ENCODE measurements around the gene IFT172. TPM values are rescaled to one million over a fixed set of nuclear protein-coding genes. Genes with fewer than 3 reads are reported as not detected.

IFT172 gene
- total RNA-seq, 2 donors from 2014 or later = 34.7 to 52.6 TPM

- Histone ChIP-seq H3K4me3 (peak within 1 kb of the TSS; percentile 100), H3K36me3 (no peaks in the 10 kb centered on the region), H3K4me1 (peaks cover 3% of the 10 kb centered on the region), H3K27ac (peak within 1 kb of the TSS; percentile 83), H3K9ac (ENCODE audit: low read depth in 2 of 2, low read length in 2 of 2) (peak within 1 kb of the TSS; percentile 87 to 88), H3K27me3 (no peaks in the 10 kb centered on the region), H3K9me3 (no peaks in the 10 kb centered on the region)
- intact Hi-C loops (cut with DNase I) = no loop called here
- TF ChIP-seq CTCF (IDR thresholded peaks at IDR 0.05) = no peak
- DNase-seq = peak; percentile 97
Observed at GRCh38 chr2:27409321-27410073, 80.0 kb downstream of the IFT172 start, which contains the start of gene PPM1G. PPM1G (minus strand) TSS chr2:27409591; CDS start chr2:27409422, 169 bp downstream.

- H3K27ac ChIP-seq = peak overlapping the region; percentile 83
- TF ChIP-seq CTCF (IDR thresholded peaks at IDR 0.05) = no peak
- intact Hi-C loops (cut with DNase I) = no loop called here
- peak; percentile 36 for DNase-seq
- H3K36me3 ChIP-seq = no peaks in the 10 kb centered on the region
- no peaks in the 10 kb centered on the region for H3K27me3 ChIP-seq
- peaks cover 3% of the 10 kb centered on the region for H3K4me1 ChIP-seq
- H3K9me3 ChIP-seq = no peaks in the 10 kb centered on the region
- H3K4me3 ChIP-seq = peak overlapping the region; percentile 100
- H3K9ac ChIP-seq (ENCODE audit: low read depth in 2 of 2, low read length in 2 of 2) = peak overlapping the region; percentile 84 to 88
Observed at GRCh38 chr2:27408601-27409320, 80.8 kb downstream of the IFT172 start.

GRCh38 chr2:27407798-27408491 is 81.6 kb downstream of the IFT172 start:
- intact Hi-C loops (cut with DNase I) = no loop called here
- peaks cover 3% of the 10 kb centered on the region for H3K4me1 ChIP-seq
- H3K9me3 ChIP-seq = no peaks in the 10 kb centered on the region
- peak overlapping the region; percentile 83 for H3K27ac ChIP-seq
- H3K9ac ChIP-seq (ENCODE audit: low read depth in 2 of 2, low read length in 2 of 2) = peak overlapping the region in 1 of 2 donors; percentile 84
- no peaks in the 10 kb centered on the region for H3K27me3 ChIP-seq
- peak; percentile 64 for DNase-seq
- no peaks in the 10 kb centered on the region for H3K36me3 ChIP-seq
- peak overlapping the region; percentile 100 for H3K4me3 ChIP-seq
- TF ChIP-seq CTCF (IDR thresholded peaks at IDR 0.05) = peak; percentile 46

GRCh38 chr2:27400348-27401135 is 89.0 kb downstream of the IFT172 start:
- TF ChIP-seq CTCF (IDR thresholded peaks at IDR 0.05) = no peak
- intact Hi-C loops (cut with DNase I) = no loop called here

GRCh38 chr2:27398962-27399361 is 90.6 kb downstream of the IFT172 start:
- no peak for DNase-seq
- Histone ChIP-seq H3K9ac (ENCODE audit: low read depth in 2 of 2, low read length in 2 of 2) (no peak overlapping the region), H3K27me3 (no peaks in the 10 kb centered on the region), H3K4me1 (no peaks in the 10 kb centered on the region), H3K4me3 (no peak overlapping the region), H3K36me3 (no peaks in the 10 kb centered on the region), H3K27ac (no peak overlapping the region), H3K9me3 (no peaks in the 10 kb centered on the region)
- no peak for TF ChIP-seq CTCF (IDR thresholded peaks at IDR 0.05)
- intact Hi-C loops (cut with DNase I) = no loop called here

More at GRCh38 chr2:27400348-27401135, 89.0 kb downstream of the IFT172 start:
- H3K4me1 ChIP-seq = no peaks in the 10 kb centered on the region
- no peaks in the 10 kb centered on the region for H3K9me3 ChIP-seq
- H3K9ac ChIP-seq (ENCODE audit: low read depth in 2 of 2, low read length in 2 of 2) = no peak overlapping the region
- no peak overlapping the region for H3K27ac ChIP-seq
- DNase-seq = no peak
- no peak overlapping the region for H3K4me3 ChIP-seq
- H3K27me3 ChIP-seq = no peaks in the 10 kb centered on the region
- no peaks in the 10 kb centered on the region for H3K36me3 ChIP-seq
